DMS79 treated with DMSO at 0.1 percent for 48 hours (cell line): ENCODE measurements around the gene PDXP.
"Not testable (repeated sequence)": the region's sequence is repeated elsewhere in the genome, so short reads cannot be mapped to it uniquely, and the experiment has no call there.

ENCODE experiments used
- DNase-seq: peaks from one replicate; lab custom pipeline; 2025; lab: John Stamatoyannopoulos, UW

Gene PDXP

GRCh38 chr22:37658133-37659065 is at the start of gene PDXP:
PDXP (plus strand) TSS chr22:37658723; CDS start chr22:37658783, 60 bp downstream.
- DNase-seq = peak; percentile 90

GRCh38 chr22:37609240-37610152 is 49.0 kb upstream of the PDXP start:
- DNase-seq = no peak

GRCh38 chr22:37610153-37610475 is 48.4 kb upstream of the PDXP start:
- not testable (repeated sequence) for DNase-seq

- DNase-seq = no peak
These were observed 47.9 kb upstream of the PDXP start for GRCh38 chr22:37610480-37611129.

GRCh38 chr22:37611207-37611606 is 47.3 kb upstream of the PDXP start:
- no peak for DNase-seq

- no peak for DNase-seq
These were observed 42.1 kb upstream of the PDXP start for GRCh38 chr22:37616201-37617083.

- no peak for DNase-seq
These were observed 41.1 kb upstream of the PDXP start for GRCh38 chr22:37617431-37617830.

- DNase-seq = no peak
These were observed 40.4 kb upstream of the PDXP start for GRCh38 chr22:37618072-37618656.

GRCh38 chr22:37618674-37619073 is 39.8 kb upstream of the PDXP start:
- no peak for DNase-seq

GRCh38 chr22:37619991-37620390 is 38.5 kb upstream of the PDXP start:
- no peak for DNase-seq

GRCh38 chr22:37621352-37621860 is 37.1 kb upstream of the PDXP start:
- DNase-seq = no peak

GRCh38 chr22:37623075-37624016 is 35.2 kb upstream of the PDXP start:
- no peak for DNase-seq

- DNase-seq = no peak
These were observed 34.5 kb upstream of the PDXP start for GRCh38 chr22:37624017-37624365.

- DNase-seq = no peak
These were observed 33.6 kb upstream of the PDXP start for GRCh38 chr22:37624876-37625275.

GRCh38 chr22:37625737-37626136 is 32.8 kb upstream of the PDXP start:
- no peak for DNase-seq

- no peak for DNase-seq
These were observed 32.4 kb upstream of the PDXP start for GRCh38 chr22:37626144-37626543.

GRCh38 chr22:37626556-37627075 is 31.9 kb upstream of the PDXP start:
- no peak for DNase-seq

GRCh38 chr22:37627121-37627520 is 31.4 kb upstream of the PDXP start:
- no peak for DNase-seq

GRCh38 chr22:37627545-37627944 is 31.0 kb upstream of the PDXP start:
- no peak for DNase-seq
